HTERT RPE-1 (cell line): Measurements from ENCODE around the gene SUGCT.

Experiments
- in situ Hi-C: fragments of 300-500 bp; cut with MboI; formaldehyde crosslinking; loops from 4 replicates; pipeline ENCODE4 v1.14.3; 2020; ENCODE audit warnings: low sequenced_read_pairs

SUGCT gene

DNA sequence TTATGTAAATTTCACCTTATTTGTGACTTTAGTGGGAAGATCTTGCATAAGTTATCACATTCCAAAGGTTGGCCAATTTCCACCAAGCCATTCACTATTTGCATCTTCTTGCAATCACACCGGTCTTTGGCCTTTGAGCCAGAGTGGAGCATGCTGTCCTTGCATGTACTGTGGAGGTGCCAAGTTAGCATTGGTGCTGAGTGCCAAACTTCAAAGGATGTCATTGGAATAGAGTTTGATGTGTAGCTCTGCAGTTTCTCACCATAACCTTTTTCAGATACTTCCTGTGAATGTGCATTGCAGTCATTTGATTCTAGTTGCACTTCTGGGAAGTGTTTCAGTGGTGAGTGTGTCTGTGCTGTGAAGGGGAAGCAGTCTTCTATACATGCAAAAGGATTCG is 620.6 kb downstream of the SUGCT start:
- in situ Hi-C loops, result no loop called here

DNA sequence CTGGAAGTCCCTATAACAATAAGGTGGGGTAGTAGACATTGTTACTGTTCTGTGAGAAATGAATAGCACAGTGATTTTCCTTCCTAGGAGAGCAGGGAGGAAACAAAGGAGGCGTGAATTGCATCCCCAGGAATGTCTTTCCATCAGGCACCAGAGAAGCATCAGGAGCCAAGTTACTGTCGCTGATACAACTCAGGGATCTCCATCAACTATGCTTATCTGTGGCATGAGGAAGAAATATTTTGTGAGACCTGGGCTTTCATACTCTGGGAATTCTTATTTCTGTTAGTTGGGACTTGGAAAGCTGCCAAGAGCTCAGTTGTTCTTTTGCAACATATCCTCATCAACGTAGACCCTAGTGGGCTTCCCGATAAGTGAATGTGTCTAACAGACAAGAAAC is 622.3 kb downstream of the SUGCT start:
- in situ Hi-C loops, result no loop called here

DNA sequence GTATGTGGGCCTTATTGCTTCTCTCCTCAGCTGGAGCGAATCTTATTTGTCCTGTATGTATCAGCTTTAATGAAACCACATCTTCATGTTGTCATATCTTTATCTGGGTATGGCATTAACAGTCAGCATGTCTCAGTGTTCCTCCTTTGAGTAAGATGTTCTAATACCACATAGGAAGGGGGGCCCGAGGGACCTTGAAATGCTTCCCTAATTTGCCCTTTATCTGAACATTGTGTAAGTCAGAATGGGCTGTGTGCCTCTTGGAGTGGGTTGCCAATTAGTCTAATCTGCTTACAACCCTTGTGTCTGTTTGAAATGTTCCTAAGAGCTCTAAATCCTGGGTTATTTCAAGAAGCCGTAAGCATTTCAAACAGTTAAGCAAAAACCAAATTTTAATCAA is 623.8 kb downstream of the SUGCT start:
- in situ Hi-C loops, result no loop called here

DNA sequence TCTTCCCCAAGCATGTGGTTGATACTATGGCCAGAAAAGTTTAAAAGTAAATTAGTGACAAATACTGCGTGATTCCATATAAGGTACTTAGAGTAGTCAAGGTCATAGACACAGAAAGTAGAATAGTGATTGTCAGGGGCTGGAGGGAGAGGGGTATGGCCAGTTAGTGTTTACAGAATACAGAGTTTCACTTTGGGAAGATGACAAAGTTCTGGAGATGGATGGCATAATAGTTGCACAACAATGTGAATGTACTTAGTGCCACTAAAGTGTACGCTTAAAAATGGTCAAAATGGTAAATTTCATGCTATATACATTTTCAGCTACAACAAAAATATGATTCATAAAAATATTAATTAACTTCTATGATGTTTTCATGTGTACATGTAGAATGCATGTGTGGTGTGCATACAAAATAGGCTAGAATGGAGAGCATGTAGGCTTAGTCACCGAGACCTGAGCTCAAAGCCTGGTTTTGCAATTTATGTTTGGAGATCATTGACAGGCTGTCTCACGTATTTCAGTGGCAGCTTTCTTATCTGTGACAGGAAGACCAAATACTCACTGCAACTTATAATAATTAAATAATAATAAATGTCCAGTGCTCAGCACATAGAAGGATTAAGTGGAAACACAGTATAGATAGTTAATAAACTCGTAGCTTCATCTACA is 625.6 kb downstream of the SUGCT start:
- in situ Hi-C loops, result no loop called here

DNA sequence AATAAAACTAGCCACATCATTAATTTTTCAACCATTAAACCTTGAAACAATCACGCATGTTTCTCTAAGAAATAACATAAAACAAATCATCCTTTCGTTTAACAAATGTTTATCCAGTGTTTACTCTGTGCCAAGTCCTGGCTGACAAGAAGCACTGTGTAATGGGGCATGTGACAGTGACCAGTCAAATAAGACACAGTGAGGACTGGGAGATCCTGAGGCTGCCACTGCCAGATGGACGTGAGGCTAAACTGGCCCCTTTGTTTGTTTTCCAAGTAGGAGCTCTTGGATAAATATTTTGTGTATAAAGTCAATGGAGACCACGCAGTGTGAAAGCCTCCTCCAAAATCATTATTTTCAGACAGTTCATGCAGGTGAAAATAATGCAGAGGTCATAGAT is 626.2 kb downstream of the SUGCT start:
- in situ Hi-C loops, result no loop called here

DNA sequence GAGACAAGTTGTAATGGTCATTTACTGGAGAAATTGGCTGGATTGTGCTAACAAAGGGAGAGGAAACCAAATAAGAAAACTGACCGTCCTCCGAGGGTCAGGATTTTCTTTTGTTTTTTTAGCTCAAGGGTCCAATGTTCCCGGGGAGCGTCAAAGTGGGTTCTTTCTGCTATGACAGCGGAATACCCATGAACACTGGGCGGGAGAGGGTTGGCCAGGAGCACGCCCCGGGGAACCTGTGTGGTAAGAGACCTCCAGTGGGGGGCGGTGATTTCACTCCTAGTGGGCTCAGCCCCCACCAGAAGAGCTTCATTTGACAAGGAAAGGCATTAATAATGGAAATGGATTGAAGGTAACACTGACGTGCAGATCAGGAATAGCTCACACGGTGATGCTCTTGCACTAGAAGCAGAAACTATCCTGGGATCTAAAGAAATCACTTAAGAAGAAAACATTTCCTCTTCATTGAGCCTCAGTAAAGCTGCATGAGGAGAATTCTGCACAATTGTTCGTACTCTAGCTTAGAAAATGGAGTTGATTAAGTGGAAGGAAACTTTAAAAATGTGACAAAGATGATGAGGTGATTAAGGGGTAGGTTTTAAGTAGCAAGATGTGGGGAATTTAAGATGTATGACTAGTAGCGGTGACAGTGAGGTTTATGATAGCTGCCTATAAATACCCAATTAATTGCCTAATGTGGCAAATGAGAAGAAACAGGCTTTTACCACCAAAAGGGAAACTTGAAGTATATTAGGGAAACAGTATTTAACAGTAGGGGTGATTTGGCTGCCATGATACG is 627.2 kb downstream of the SUGCT start:
- in situ Hi-C loops, result no loop called here

DNA sequence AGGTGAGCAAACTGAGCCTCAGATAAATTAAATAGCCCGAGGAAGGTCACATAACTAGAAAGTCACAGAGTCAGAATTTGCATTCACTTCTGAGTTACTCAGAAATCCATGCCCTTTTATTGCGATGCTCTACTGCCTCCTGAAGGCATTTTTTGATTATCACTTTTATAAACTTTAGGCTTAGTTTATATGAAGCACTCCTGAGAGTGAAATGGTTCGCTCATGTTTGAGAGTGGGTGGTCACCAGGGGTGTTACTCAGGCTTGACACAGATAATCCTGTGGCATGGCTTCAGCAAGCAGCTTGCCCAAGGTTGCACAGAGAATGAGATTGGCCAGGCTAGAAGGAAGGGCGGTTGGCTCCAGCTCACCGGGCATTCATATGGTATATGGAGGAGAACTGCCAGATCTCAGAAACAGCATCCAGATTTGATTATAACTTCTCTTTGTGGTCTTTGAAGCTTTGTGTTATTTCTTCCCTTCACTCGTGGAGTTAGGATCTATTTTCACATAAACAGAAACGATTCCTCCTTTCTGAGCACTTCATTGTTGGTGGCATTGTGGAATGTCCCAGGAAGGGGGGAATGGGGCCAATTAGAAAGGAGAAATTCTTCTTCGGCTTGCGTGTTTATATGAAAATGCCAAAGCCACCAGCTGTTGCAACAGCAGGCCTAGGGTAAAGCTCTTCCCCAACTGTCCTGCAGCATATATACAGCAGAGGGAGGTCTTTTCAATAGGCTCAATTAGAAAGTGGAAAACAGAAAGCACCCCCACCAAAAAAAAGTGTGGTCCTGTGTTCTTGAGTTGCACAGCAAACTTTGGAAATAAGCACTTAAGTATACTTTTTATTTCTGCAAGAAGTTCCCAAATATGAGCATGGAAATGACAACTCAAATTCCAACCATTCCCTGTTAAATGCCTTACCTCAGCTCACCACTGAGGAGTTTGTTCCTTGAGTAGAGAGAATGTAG is 628.8 kb downstream of the SUGCT start:
- in situ Hi-C loops, result no loop called here

DNA sequence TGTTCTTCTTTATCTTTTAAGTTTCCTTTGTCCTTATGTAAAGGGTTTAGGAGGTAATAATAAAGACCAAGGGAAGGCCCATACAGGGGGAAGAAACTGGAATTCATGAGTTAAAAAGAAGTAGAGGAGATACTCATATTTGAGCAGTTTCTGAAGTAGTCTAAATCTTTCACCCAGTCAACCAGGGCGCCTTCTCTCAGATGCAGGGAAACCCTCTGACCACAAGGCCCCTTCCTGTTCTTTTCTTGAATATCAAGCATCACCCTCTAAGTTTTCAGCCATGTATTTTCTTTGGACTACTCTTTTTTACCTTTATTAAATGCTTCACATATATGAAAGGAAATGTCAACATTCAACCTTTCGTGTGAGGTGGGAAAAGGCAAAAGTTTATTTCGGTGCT is 630.8 kb downstream of the SUGCT start:
- in situ Hi-C loops, result no loop called here

DNA sequence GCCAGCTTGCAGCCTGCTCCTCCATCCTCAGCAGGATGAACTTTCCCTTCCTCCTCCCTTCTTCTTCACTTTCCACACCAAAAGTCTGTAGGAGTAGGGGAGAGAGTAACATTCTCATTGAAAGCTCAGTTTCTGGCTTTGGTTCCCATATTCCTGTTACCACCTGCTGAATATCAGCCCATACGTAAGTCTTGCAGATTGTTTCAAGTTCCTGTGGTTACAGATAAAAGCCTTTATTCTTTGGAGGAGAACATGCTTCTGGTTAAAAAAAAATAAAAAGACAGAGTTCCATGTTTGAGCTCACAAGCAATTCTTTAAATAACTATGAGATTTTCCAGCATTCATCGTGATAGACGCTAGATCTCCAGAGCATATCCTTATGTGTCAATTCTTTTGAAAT is 637.3 kb downstream of the SUGCT start:
- in situ Hi-C loops, result no loop called here

DNA sequence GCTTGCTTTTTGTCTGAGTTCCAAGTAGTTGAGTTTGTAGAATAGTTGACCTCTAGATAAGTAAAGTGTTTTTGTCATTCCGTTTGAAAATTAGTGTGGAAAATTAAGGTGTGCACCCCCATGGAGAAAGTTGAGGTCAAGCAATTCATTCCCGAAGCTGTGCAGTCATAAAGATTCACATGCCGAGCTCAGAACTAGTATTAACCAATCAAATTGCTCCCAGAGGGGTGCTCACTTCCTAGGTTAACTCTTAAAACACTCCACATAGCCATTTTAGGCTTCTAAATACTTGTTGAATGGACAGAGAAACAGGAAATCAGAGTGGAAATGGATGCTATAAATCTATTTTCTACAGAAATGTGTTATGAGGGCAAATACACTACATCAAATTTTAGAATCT is 638.9 kb downstream of the SUGCT start:
- in situ Hi-C loops, result no loop called here

DNA sequence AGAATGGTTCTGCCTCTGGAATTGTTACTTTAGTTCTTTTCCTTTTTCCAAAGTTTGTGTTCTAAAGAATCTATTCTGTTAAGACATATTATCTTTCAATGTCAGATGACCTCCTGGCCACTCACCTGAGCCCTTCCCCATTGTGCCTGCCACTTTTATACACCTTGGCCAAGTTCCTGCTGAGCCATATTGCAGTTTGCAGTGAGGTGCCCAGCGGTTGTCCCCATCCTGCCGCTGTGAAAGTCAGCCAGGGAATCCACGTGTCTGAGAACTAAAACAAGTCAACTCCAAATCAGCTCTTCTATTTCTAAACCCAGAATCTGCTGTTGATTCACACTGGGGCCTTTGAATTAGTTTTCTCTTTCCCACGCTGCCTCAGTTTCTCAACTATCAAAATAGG is 641.1 kb downstream of the SUGCT start:
- in situ Hi-C loops, result no loop called here

DNA sequence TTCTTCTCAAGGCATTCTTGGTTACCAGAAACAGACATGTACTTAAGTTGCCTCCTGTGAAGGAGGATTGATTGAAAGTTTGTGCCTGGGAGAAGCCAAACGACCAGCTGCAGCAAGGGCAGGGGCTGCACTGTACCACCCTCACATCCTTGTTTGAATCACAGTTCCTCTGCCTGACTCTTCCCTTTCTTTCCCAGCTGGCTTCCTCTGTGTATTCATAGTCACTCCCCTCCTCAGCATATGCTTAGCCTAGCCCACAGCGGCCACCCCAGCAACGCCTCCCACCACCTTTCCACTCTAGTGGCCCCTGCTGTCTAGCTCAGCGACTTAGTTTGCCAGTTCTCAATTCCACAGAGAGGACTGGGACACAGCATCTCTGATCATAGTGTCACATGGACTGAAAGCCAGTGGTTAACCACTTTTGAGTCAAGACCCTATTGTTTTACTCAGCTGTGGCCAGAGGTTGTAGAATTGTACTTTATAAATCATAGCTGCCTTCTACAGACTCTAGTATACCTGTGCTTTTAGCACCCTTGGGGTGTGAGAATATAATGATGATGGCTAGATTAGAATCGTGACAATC is 643.0 kb downstream of the SUGCT start:
- in situ Hi-C loops, result no loop called here

DNA sequence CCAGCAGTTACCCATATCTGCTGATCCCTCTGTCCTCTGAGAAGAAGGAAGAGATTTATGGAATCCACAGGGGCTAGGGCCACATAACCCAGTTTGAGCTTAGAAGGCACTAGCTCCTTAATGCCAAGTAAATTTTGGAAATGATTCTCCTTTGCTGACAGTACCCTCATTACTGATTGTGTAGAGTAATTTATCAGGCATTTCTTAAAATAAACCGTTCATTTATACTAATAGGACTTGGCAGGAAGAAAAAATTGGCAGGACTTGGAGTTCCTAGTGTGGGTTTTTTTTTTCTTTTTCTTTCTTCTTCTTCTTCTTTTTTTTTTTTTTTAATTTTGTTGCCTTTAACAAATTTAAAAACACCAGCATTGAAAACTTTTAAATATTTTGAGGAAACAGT is 645.7 kb downstream of the SUGCT start:
- in situ Hi-C loops, result no loop called here

DNA sequence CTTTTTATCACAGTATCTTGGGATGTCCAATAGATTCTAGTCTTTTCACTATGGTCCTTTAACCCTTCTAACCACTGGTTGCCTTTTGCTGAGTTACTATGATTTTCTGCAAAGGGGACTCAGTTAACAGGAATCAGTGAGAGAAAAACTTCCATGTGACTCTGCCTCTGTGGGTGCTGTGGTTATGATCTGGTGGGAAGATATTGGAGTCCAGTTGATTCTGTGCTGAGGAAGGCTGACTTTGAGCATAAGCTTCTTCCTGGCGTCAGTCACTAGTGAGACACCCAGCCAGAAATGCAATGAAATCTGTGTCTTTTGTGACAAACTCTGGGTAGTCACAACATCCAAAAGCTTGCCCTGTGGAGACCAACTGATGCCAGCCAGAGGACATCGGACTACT is 648.0 kb downstream of the SUGCT start:
- in situ Hi-C loops, result no loop called here

DNA sequence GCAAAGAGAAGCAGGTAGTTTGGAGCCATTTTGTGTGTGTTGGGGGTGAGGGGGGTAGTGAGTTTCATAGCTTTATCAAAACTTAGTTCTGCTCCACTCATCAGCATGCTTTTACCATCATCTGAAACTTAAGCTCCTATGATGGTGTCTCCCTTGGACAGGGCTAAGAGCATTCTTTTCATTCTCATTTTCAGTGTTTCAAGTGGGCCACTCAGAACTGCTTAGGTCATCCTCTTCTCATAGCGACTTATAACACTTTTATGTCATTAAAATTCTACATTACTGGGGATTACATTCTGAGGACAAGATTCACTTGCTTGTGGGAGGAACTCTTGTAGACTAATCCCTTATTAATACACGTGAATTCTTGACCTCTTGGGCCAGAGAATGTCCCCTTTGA is 649.4 kb downstream of the SUGCT start:
- in situ Hi-C loops, result no loop called here

DNA sequence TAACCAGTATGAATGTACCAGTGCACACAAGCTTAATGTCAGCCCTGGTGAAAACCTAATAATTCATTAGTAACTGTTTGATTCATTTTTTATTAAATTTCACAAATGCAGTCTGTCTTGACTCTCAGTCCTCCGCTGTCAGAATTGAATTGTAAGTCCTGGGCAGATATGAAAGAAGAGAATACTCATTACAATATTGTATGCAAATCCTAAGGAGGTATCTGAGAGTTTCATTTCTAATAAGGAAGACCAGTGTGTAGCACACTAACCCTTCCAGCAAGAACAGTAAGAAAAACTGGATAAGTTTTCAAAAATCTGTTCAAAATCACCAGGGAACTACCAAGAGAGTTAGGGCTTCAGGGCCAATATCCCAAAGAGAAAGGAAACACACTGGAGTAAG is 652.1 kb downstream of the SUGCT start:
- in situ Hi-C loops, result no loop called here

DNA sequence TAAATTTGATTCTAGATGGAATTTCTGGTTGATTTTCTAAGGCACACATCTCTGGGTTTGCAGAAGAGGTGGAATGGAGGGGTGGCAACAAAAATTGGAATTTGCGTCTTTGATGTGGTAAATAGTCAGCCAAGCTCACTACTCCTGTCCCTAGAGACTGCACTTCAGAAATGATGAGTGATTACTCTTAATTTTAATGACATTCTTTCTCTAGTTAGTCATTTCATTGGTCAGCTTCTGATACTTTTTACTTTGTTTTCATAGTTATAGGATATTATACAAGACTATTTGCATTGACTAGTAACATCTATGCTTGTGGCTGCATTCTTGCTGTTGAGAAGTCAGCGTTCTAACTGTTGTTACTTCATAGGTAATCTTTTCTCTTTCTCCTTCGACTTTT is 658.3 kb downstream of the SUGCT start:
- in situ Hi-C loops, result no loop called here

DNA sequence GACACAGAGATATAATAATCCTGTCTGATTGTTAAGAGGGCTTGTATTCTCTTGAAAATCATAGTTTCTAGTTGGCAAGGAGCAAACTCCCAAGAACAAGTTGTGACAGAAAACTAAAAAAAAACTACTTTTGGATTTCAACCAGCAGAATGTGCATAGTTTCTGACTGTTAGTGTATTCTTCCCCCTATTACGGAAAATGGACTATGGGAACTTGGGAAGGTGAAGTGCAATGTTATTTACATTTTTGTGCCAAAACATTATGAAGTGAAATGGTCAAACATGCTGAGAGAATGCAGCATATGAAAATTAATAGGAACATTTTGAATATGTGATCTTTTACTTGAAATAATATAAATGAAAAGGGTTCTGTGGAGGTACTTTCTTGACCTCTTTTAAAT is 660.8 kb downstream of the SUGCT start:
- in situ Hi-C loops, result no loop called here

DNA sequence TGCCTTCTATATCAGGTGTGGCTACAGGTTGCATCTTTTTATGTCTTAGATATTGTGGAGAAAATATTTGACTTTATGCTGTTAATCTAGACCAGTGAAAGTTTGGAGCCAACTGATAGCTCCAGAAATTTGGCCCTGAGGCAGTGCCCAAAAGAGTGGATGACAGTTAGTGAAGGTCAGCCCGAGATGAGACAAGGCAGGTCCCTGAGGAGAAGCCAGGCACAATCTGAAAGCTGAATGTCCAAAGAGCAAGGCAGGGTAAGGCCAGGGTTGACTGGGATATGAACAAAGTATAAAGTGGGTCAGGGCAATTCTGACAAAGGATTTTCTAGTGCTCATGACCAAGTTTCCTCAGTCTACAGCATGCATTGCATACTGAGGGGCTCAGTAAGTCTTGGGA is 661.9 kb downstream of the SUGCT start:
- in situ Hi-C loops, result no loop called here

DNA sequence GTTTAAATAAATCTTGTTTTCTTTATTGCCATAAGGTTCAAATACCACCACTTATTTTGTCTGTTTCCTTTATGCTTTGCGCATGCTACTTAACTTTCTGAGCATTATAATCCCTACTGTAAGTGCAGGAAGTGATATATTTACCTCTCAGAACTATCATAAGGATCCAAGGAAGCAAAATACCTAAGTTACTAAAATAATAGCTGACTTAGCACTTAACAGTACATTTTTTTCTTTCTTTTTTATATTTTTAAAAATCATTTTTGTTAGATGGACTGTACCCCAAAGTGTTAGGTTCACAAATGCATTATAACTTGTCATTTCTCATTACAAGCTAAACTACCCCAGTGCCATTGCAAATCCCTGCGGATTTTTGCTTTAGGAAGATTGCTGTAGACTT is 663.8 kb downstream of the SUGCT start:
- in situ Hi-C loops, result no loop called here
